ENCODE data around the gene MORN3. TPM values are rescaled to one million over a fixed set of nuclear protein-coding genes. Genes with fewer than 3 reads are reported as not detected.
A peak's percentile ranks its signal among the peaks of the same experiment; 100 is the strongest.

MORN3 gene
- total and polyA plus RNA-seq, 7 donors: 0.90 to 1.2 TPM; not detected in 5

- WGBS, 2 donors: 85 to 87% methylated on average over 8 of the region's 8 CpGs
- intact Hi-C loops (cut with DNase I): no loop called here
- H3K27ac ChIP-seq: no peak overlapping the region
Observed at GRCh38 chr12:121620333-121620891, 49.0 kb downstream of the MORN3 start.

GRCh38 chr12:121618659-121619233, 50.7 kb downstream of the MORN3 start:
- Histone ChIP-seq H3K4me1 (peaks cover 0 to 3% (median 0%) of the 10 kb centered on the region in 4 donors), H3K4me3 (no peak overlapping the region), H3K9me3 (no peaks in the 10 kb centered on the region), H3K36me3 (no peaks in the 10 kb centered on the region), H3K27ac (peak overlapping the region in 1 of 4 donors; percentile 43), H3K27me3 (no peaks in the 10 kb centered on the region)
- intact Hi-C loops (cut with DNase I): no loop called here
- TF ChIP-seq CTCF (IDR thresholded peaks at IDR 0.05): no peak
- TF ChIP-seq EP300 (IDR thresholded peaks at IDR 0.05): no peak
- no peak for TF ChIP-seq POLR2A (IDR thresholded peaks at IDR 0.05)
- TF ChIP-seq POLR2AphosphoS5 (IDR thresholded peaks at IDR 0.05): no peak
- WGBS, 2 donors: 83 to 84% methylated on average over 5 of the region's 5 CpGs
- DNase-seq: no peak

More at GRCh38 chr12:121620333-121620891, 49.0 kb downstream of the MORN3 start:
- Histone ChIP-seq H3K27me3 (no peaks in the 10 kb centered on the region), H3K36me3 (no peaks in the 10 kb centered on the region), H3K9me3 (no peaks in the 10 kb centered on the region), H3K4me3 (no peak overlapping the region), H3K4me1 (peaks cover 0 to 9% (median 7%) of the 10 kb centered on the region in 4 donors)
- TF ChIP-seq POLR2A (IDR thresholded peaks at IDR 0.05) (no peak), CTCF (IDR thresholded peaks at IDR 0.05) (no peak), EP300 (IDR thresholded peaks at IDR 0.05) (no peak), POLR2AphosphoS5 (IDR thresholded peaks at IDR 0.05) (no peak)
- DNase-seq: no peak

- WGBS, 2 donors: 75 to 76% methylated on average over 9 of the region's 9 CpGs
- TF ChIP-seq CTCF (IDR thresholded peaks at IDR 0.05): no peak
- no peak for TF ChIP-seq EP300 (IDR thresholded peaks at IDR 0.05)
- no peak for TF ChIP-seq POLR2AphosphoS5 (IDR thresholded peaks at IDR 0.05)
- TF ChIP-seq POLR2A (IDR thresholded peaks at IDR 0.05): no peak
- no peak overlapping the region for H3K4me3 ChIP-seq
- no peaks in the 10 kb centered on the region for H3K36me3 ChIP-seq
- H3K27me3 ChIP-seq: no peaks in the 10 kb centered on the region
- H3K27ac ChIP-seq: no peak overlapping the region
- intact Hi-C loops (cut with DNase I): loop anchor here (5.0 kb wide), 1 partner anchor 38 kb away; no protein-coding TSS in a partner anchor
- no peak for DNase-seq
- H3K4me1 ChIP-seq: peaks cover 0 to 24% (median 13%) of the 10 kb centered on the region in 4 donors
- no peaks in the 10 kb centered on the region for H3K9me3 ChIP-seq
Observed at GRCh38 chr12:121614872-121615467, 54.5 kb downstream of the MORN3 start.

GRCh38 chr12:121613462-121613861, 56.0 kb downstream of the MORN3 start:
- H3K4me1 ChIP-seq: peaks cover 0 to 27% (median 16%) of the 10 kb centered on the region in 4 donors
- no peak overlapping the region for H3K4me3 ChIP-seq
- WGBS, 2 donors: 88 to 89% methylated on average over 7 of the region's 7 CpGs
- intact Hi-C loops (cut with DNase I): loop anchor here (5.0 kb wide), 1 partner anchor 36 kb away; no protein-coding TSS in a partner anchor
- no peaks in the 10 kb centered on the region for H3K27me3 ChIP-seq
- TF ChIP-seq POLR2A (IDR thresholded peaks at IDR 0.05) (no peak), CTCF (IDR thresholded peaks at IDR 0.05) (no peak)
- no peak overlapping the region for H3K27ac ChIP-seq
- no peaks in the 10 kb centered on the region for H3K9me3 ChIP-seq
- no peaks in the 10 kb centered on the region for H3K36me3 ChIP-seq
- DNase-seq: no peak
